COLO829 (cell line): ENCODE measurements around the gene SIL1.
A peak's percentile ranks its signal among the peaks of the same experiment; 100 is the strongest.
"Not testable (repeated sequence)": the region's sequence is repeated elsewhere in the genome, so short reads cannot be mapped to it uniquely, and the experiment has no call there.

Experiments used
- DNase-seq: peaks from one replicate; pipeline ENCODE4 v3.0.0; 2012; ENCODE audit warnings: low spot score

The SIL1 gene

DNA sequence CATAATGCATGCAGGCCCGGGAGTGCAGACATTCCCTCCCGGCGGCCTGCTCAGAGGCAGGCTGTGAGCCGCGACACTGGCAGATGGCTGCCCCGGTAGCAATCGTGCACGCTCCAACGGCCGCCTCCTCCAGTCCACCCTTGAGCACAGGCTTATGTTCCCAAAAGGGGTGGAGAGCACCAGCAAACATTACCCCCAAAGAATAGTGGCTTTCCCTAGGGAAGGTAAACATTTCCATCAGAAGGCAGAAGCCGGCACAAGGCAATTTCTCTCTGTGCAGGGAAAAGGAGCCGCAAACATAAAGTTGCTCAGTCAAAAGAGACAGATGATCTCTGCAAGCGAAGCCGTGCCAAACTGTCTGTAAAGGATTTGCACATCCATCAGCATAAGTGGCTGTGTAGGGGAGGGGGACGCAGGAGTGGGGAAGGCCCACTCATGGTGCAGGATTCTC, 92.5 kb downstream of the SIL1 start:
- no peak for DNase-seq

DNA sequence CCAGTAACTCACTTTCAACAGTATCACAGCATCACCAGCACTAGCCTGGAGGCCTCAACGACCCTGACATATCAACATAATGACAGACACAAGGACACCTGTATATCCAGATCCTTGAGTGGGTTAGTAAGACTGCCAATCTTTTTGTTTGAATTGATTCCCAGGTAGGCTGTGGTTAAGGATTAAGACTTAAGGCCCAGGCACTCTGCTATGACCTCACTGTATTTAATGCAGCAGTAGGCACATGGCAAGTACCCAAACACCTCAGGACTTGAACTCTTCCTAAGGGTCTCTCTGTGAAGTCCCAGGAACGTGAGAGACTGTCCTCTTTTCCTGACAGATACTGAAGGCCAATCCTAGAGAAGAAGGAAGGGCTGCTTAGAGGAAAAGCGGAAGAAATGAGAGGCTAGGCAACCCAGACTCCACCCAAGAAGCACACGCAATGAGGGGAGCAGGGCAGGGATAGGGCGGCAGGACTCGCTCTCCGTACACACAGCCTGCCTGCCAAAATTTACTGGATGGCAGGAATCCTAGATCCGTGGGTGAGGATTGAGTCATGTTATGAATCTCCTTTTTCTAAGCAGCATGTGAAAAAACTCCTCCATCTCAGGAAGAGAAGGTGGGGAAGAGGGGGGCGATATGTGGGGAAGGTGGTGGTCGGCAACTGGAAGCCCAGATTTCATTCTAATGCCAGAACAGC, 93.4 kb downstream of the SIL1 start:
- DNase-seq, result no peak

GRCh38 chr5:139103762-139104161, 94.4 kb downstream of the SIL1 start:
- no peak for DNase-seq

- no peak for DNase-seq
Measured at GRCh38 chr5:139100825-139101224, 97.3 kb downstream of the SIL1 start.

DNA sequence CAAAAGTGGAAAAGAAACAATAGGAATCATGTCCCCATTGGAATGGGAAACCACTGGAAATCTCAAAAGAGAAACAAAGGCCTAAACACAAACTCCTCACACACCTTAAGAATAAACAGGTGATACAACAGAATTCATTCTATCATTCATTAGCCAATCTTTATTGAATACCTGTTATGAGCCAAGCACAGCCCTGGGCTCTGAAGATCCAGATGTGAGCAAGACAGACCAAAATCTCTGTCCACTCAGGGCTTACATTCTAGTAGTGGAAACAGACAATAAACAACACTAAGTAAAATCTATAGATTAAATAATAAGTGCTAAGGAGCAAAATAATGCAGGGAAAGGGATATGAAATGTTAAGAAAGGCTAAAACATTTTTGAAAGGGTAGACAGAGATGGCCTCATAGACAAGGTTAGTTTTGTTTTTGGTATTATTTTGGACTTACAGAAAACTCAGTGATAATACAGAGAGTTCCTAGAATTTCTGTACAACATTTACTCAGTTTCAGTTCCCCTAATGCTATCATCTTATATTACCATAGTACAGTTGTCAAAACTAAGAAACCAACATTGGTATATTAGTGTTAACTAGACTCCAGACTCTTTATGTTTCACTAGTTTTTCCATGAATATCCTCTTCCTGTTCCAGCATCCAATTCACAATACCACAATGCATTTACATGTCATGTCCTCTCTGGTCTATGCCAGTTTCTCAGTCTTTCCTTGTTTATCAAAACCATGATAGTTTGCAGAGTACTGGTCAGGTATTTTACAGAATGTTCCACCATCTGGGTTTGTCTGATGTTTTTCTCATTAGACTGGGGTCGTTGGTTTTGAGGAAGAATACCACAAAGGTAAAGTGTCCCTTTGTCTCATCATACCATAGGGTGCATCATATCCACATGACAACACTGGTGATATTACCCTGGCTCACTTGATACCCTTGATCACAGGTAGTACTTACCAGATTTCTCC, 103.7 kb downstream of the SIL1 start:
- no peak for DNase-seq

DNA sequence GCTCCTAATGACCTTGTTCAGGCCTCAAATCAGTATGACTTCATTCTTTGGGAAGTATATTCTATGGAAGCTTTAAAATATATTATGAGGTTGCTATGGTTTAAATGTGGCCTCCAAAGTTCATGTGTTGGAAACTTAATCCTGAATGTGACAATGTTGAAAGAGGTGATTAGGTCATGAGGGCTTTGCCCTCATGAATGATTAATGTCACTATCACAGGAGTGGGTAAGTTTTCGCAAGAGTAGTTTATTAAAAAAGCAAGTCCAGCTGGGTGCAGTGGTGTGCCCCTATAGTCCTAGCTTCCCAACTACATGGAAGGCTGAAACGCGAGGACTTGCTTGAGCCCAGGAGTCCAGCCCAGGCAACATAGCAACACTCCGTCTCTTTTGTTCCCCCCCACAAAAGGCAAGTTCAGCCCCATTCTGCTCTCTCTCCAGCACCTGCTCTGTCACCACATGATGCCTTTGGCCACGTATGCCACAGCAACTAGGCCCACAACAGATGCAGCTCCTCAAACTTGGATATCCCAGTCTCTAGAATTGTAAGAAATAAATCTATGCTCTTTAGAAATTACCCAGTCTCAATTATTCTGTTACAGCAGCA, 105.3 kb downstream of the SIL1 start:
- DNase-seq, result no peak

GRCh38 chr5:139091439-139092156, 106.6 kb downstream of the SIL1 start:
- no peak for DNase-seq

DNA sequence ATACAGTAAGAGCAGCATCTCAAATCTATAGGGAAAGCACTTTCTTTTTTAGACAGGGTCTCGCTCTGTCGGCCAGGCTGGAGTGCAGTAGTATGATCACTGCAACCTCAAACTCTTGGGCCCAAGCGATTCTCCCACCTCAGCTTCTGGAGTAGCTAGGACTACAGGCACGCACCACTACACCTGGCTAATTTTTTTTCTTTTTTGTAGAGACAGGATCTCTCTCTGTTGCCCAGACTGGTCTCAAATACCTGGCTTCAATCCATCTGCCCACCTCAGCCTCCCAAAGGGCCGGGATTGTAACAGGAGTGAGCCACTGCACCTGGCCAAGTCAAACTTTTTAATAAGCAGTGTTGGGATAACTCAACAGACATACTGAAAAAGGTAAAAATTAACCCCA, 107.6 kb downstream of the SIL1 start:
- DNase-seq, result no peak

- DNase-seq, result peak; percentile 70
Measured at GRCh38 chr5:139088024-139088423, 110.1 kb downstream of the SIL1 start.

- no peak for DNase-seq
Measured at GRCh38 chr5:139082813-139083498, 115.2 kb downstream of the SIL1 start.

GRCh38 chr5:139079991-139080610, 118.1 kb downstream of the SIL1 start:
- no peak for DNase-seq

- no peak for DNase-seq
Measured at GRCh38 chr5:139079225-139079990, 118.8 kb downstream of the SIL1 start.

- DNase-seq, result no peak
Measured at GRCh38 chr5:139078345-139078744, 119.8 kb downstream of the SIL1 start.

DNA sequence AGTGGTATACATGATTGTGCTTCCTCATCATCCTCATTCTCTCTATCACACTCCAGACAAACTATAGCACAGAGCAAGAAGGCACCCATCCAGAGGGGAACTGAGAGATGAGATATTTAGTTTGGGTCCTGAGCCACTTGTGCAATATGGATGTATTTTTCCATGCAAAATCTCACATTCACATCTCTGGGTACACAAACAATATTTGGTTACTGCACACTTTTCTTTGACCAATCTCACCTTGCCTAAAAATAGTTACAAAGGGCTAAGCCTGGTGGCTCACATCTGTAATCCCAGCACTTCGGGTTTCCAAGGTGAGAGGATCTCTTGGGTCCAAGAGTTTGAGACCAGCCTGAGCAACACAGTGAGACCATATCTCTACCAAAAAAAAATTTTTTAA, 120.3 kb downstream of the SIL1 start:
- DNase-seq, result no peak

- DNase-seq, result no peak
Measured at GRCh38 chr5:139076111-139076510, 122.1 kb downstream of the SIL1 start.

- DNase-seq, result no peak
Measured at GRCh38 chr5:139075066-139076050, 122.8 kb downstream of the SIL1 start.

- not testable (repeated sequence) for DNase-seq
Measured at GRCh38 chr5:139073956-139074355, 124.2 kb downstream of the SIL1 start.

GRCh38 chr5:139068494-139069151, 129.5 kb downstream of the SIL1 start:
- no peak for DNase-seq
